PFSK-1 (cell line): ENCODE results near the gene AUNIP.

Experiments
- POLR2AphosphoS5 ChIP-seq: IDR thresholded peaks from 2 replicates; pipeline ENCODE4 v1.6.1; 2012; ENCODE audit warnings: low read depth, mild to moderate bottlenecking, control low read depth, low read length, moderate library complexity
- TAF1 ChIP-seq: IDR thresholded peaks from 2 replicates; pipeline ENCODE4 v1.6.1; 2012; ENCODE audit warnings: low read length, control low read depth, borderline replicate concordance; ENCODE audit not compliant: insufficient read depth
- TF ChIP-seq, protein P1 (sequence below), 2 experiments: IDR thresholded peaks; 2 replicates each; pipeline versions ENCODE4 v1.6.1 to v1.8.0; 2011 to 2012; ENCODE audit warnings: low read depth in 2 of 2, low read length in 2 of 2, control low read depth in 1 of 2, inconsistent platforms in 1 of 2, mild to moderate bottlenecking in 1 of 2, moderate library complexity in 1 of 2; ENCODE audit not compliant: insufficient read depth in 1 of 2

GRCh38 chr1:25831569-25832196, 27.6 kb downstream of the AUNIP start:
- TF ChIP-seq POLR2AphosphoS5 (no peak), TAF1 (no peak)
- TF ChIP-seq, protein P1, sequence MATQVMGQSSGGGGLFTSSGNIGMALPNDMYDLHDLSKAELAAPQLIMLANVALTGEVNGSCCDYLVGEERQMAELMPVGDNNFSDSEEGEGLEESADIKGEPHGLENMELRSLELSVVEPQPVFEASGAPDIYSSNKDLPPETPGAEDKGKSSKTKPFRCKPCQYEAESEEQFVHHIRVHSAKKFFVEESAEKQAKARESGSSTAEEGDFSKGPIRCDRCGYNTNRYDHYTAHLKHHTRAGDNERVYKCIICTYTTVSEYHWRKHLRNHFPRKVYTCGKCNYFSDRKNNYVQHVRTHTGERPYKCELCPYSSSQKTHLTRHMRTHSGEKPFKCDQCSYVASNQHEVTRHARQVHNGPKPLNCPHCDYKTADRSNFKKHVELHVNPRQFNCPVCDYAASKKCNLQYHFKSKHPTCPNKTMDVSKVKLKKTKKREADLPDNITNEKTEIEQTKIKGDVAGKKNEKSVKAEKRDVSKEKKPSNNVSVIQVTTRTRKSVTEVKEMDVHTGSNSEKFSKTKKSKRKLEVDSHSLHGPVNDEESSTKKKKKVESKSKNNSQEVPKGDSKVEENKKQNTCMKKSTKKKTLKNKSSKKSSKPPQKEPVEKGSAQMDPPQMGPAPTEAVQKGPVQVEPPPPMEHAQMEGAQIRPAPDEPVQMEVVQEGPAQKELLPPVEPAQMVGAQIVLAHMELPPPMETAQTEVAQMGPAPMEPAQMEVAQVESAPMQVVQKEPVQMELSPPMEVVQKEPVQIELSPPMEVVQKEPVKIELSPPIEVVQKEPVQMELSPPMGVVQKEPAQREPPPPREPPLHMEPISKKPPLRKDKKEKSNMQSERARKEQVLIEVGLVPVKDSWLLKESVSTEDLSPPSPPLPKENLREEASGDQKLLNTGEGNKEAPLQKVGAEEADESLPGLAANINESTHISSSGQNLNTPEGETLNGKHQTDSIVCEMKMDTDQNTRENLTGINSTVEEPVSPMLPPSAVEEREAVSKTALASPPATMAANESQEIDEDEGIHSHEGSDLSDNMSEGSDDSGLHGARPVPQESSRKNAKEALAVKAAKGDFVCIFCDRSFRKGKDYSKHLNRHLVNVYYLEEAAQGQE (IDR thresholded peaks at IDR 0.05; ENCODE audit: insufficient read depth in 1 of 2, low read depth in 2 of 2, low read length in 2 of 2), result no peak
